Fibroblast of skin of back (primary cell): ENCODE measurements around the gene S1PR2.
"Not testable (repeated sequence)": the region's sequence is repeated elsewhere in the genome, so short reads cannot be mapped to it uniquely, and the experiment has no call there.

Source experiments
- DNase-seq: peaks from one replicate; pipeline ENCODE4 v3.0.0-alpha.2; 2013

The S1PR2 gene

GRCh38 chr19:10223488-10224213 is 7.5 kb downstream of the S1PR2 start:
- DNase-seq = no peak

DNA sequence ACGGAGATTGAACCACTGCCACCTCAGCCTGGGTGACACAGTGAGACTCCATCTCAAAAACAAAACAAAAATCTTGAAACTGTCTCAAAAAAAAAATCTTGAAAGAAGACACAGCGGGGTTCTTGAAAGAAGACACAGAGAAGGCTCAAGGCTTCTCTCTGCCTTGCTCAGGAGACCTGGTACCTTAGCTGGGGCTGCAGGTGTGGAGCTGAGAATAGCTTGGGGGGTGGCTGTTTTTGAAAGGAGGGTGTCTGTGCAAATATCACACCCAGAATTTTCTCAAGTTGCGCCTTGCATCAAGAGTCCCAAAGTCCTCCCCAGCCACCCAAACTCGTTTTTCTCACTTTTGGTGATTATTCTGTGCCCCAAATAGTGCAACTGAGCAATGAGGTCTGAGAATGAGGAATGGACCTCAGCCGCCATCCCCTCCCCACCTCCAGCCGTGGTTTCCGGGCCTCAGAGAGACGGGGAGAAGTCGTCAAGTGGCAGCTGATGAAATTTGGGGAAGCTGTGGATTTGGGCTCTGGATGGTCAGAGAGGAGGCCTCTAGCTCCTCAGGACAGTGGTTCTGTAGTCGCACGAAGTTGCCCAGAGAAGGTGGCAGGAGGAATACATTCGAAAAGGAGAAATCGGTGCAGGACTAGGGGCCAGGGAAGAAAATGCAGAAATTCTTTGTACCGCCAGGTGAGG is 8.8 kb downstream of the S1PR2 start:
- no peak for DNase-seq

- DNase-seq = no peak
Measured at GRCh38 chr19:10220695-10221094, 10.4 kb downstream of the S1PR2 start.

DNA sequence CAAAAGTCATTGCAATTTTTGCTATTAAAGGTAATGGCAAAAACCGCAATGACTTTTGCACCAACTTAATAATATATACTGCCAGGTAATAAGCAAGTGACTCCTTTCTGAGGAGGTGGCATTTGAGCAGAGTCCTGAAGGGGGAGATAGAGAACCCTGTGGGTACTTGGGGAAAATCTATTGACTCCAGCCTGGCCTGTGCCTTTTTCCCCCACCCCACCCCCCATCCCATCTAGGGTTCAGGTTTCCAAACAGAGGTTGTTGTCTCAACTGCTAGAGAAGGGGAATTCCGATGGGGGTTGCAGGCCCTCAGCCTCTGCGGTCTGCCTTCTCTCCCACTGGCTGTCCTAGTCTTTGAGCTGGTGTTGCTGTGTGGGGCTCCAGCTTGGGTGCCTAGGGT is 11.5 kb downstream of the S1PR2 start:
- peak; percentile 48 for DNase-seq

DNA sequence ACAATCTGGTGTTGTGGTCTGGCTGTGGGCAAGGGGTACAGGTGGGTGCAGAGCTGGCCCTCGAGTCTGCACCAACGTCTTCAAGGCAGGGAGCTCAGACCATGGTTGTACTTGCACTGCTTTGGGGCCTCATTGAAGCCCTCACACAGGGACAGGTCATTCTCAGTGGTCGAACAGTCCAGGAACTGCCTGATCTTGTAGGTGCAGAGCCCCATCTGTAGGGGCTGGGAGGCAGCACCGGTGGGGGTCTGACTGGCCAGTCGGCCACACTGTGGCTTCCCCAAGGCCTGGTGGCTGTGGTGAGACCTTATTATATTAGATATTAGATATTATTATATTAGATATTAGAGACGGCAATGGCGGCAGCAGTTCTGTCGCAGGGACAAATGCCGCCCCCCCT is 14.0 kb downstream of the S1PR2 start:
- no peak for DNase-seq

GRCh38 chr19:10214784-10215183 is 16.3 kb downstream of the S1PR2 start:
- peak; percentile 47 for DNase-seq

DNA sequence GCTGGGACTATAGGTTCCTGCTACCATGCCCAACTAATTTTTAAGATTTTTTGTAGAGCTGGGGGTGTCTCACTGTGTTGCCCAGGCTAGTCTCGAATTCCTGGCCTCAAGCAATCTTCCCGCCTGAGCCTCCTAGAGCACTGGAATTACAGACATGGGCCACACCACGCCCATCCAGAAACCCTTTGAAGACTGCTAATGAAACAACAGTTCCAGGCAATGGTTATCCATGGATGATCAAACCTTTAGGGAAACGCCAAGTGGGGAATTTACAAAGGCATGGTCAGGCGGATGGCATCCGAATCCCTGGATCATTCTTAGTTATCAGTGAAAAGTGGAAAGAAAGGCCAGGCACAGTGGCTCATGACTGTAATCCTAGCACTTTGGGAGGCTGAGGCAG is 19.4 kb downstream of the S1PR2 start:
- DNase-seq = no peak

- DNase-seq = no peak
Measured at GRCh38 chr19:10211061-10211460, 20.1 kb downstream of the S1PR2 start.

GRCh38 chr19:10209315-10209714 is 21.8 kb downstream of the S1PR2 start:
- peak; percentile 30 for DNase-seq

DNA sequence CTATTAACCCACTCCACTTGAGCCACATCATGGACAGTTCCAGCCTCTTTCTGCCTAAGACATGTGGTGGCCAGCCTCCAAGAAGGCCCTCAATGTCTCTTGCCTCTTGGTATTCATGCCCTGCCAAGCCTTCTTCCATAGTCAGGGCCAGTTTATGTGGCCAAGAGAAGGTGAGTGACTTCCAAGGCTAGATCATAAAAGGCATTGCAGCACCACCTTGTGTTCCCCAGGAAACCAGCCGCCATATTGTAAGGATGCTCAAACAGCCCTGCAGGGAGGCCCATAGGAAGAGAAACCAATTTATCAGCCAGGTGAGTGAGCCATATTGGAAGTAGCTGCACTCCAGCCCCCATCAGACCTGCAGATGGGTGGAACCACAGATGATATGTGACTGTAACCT is 24.1 kb downstream of the S1PR2 start:
- DNase-seq = no peak

DNA sequence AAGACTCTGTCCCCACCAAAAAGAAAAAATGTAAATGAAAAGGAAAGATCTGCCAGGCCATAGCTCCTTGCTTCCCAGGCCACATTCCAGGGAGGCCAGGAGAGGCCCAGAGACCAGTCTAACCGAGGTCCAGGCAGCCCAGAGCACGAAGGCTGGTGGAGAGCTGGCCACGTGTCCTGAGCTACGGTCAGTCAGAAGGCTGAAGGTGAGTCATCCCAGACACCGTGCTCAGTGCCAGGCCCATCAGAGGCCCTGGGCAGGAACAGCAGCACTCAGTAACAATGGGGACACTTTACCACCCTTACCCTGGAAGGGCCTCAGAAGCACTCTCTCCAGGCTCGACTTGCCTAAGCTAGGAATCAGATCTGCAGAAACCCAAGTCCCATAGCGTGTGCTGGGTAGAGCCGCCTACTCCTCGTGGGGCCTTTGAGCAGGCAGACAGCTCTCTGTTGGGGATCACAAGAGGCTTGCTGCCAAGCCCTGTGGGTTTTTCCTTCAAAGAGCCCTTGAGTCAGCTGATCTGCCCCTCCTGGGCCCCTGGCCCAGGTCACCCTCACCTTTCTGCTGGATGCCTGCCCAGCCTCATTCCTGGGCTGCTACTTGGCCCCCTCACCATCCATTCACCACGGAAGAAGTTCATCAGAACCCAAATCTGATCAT is 24.8 kb downstream of the S1PR2 start:
- no peak for DNase-seq

DNA sequence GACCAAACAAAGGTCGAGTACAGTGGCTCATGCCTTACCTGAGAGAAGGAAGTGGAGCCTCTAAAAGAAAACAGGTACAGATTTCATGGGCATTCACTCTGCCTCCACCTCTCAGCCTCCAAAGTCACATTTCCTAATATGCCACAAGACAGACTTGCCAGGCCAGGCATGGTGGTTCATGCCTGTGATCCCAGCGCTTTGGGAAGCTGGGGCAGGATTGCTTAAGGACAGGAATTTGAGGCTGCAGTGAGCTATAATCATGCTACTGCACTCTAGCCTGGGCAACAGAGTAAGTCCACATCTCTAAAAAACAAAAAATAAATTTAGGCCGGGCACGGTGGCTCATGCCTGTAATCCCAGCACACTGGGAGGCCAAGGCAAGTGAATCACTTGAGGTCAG is 25.5 kb downstream of the S1PR2 start:
- no peak for DNase-seq

DNA sequence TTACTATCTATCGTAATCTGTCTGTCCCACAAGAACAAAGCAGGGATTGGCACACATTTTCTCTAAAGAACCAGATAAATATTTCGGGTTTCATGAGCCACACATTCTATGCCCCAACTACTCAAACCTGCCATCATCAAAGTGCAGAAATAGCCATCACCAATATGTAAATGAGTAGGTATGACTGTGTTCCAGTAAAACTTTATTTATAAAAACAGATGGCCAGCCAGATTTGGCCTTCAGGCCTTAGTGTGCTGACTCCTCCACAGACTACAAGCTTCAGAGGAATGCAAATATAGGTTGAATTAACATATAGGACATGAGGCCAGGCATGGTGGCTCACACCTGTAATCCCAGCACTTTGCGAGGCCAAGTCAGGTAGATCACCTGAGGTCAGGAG is 27.4 kb downstream of the S1PR2 start:
- no peak for DNase-seq

GRCh38 chr19:10201176-10201575 is 30.0 kb downstream of the S1PR2 start:
- DNase-seq = no peak

GRCh38 chr19:10200101-10200500 is 31.0 kb downstream of the S1PR2 start:
- DNase-seq = not testable (repeated sequence)

DNA sequence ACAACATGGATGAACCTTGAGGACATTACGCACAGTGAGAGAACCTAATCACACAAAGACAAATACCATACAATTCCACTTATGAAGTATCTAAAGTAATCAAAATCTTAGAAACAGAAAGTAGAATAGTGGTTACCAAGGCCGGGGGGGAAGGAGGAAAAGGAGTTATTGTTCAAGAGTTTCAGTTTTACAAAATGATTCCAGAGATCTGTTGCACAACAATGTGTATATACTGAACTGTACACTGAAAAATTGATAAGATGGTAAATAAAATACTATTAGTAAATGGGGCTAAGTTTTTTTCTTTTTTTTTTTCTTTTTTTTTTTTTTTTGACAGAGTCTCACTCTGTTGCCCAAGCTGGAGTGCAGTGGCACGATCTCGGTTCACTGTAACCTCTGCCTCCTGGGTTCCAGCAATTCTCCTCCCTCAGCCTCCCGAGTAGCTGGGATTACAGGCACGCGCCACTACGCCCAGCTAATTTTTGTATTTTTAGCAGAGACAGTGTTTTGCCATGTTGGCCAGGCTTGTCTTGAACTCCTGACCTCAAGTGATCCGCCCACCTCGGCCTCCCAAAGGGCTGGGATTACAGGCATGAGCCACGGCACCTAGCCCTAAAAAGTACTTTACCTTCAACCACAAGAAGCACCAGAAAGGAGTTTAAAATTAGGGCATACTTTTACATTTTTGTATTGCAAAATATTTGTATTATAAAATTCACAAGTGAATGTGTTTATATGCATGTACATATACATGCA is 32.1 kb downstream of the S1PR2 start:
- not testable (repeated sequence) for DNase-seq

DNA sequence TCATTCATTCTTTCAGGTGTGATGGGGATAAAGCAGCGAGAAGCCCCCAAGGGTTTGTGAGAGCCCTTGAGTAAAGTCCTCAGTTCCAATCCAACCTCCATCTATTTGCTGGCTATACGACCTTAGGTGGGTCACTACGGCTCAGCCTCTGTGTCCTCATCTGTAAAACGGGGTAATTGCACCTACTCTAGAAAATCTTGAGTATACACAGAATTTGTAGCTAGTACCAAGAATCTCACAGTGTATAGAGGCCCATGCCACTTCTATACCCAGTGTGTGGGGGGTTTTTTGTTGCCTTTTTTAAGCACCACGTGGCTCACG is 36.0 kb downstream of the S1PR2 start:
- no peak for DNase-seq

DNA sequence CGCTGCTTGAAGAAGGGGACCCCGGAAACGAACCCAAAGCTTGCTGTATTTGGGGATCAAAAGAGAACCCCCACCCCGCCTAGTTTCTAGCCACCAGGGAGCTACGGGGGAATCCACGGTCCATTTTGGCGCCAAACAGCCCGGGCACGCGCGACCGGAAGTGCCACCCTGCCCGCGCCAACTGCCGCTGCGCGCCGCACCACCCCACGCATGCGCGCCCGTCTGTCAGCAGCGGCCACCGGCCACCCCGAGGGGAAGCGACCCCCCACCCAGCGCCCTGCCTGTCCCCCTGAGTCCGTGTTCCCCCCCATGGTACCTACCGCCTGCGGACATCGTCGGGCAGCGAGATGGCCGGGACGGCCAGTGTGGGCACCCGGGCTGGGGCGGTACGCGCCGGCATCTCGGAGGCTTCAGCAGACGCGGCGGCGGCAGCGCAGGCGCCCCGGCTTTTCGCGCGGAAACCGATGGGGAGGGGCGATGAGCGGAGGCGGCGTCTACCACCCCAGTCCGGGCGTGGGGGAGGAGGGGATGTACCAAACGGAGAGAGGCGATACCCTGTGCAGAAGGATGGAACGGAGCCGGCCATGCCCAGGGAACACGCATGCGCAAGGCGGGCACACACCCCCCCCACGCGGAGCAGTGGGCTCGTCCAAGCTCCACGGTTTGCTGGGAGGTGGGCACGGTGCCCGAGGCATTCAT is 36.5 kb downstream of the S1PR2 start, which contains the start of gene DNMT1:
TSS of gene DNMT1 (minus strand) at position 454 of the 699 bp plus-strand sequence. CDS start at position 400, 54 bp downstream.
- peak; percentile 96 for DNase-seq

DNA sequence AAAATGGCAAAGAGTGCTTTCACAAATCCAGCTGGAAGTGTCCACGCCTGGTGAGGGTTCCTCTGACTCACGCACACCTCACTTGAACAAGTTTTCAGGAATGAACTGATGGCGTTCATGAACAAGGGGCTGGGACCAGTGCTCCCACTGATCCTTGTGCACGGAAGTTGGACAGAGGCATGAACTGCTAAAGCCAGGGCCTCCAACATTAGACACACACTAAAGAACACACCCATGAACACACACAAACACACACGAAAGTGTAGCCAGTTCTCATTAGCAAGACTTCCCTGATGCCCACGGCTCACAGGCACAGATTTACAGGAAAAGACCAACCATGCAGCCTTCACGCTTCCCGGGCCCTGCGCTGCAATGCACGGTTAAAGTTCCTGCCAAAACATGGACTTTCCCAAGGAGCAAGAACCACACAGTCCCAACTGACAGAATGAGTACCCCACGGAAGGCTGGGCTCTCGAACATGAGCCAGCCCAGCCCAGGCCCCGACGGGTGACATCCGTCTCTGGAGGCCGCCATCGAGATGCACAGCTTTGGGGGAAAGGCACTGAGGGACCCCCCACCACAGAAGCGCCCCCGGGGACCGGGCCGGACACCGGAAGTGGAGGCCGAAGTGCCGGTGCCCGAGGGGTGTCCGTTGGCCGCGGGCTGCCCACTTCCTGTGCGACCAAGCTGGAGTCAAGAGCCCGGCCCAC is 37.2 kb downstream of the S1PR2 start:
- DNase-seq = peak; percentile 65

DNA sequence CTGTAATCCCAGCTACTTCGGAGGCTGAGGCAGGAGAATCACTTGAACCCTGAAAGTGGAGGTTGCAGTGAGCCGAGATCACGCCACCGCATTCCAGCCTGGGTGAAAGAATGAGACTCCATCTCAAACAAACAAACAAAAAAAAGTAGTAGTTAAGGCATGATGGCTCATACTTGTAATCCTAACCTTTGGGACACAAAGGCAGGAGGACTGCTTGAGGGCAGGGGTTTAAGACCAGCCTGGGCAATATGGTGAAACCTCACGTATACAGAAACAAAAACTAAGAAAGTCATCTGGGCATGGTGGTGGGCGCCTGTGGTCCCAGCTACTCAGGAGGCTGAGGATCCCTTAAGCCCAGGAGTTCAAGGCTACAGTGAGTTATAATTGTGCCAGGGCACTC is 38.2 kb downstream of the S1PR2 start:
- DNase-seq = no peak

DNA sequence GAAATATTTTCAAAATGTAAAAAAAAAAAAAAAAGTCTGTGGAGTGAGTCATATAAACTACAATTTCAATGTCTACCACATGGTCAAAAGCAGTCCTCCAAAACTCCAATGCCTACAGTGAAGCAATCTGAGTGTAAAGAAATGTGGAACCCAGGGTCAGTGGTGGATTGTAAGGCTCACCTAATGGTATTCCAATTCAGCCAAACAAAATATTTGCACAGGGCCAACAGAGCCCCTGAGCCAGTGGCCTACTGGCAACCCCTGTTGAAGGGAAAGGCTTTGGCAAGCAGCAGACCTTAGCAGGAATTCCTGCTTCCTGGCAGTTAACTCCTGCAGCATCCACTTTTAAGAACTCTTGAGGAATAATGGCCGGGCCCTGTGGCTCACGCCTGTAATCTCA is 39.8 kb downstream of the S1PR2 start:
- DNase-seq = peak; percentile 62

DNA sequence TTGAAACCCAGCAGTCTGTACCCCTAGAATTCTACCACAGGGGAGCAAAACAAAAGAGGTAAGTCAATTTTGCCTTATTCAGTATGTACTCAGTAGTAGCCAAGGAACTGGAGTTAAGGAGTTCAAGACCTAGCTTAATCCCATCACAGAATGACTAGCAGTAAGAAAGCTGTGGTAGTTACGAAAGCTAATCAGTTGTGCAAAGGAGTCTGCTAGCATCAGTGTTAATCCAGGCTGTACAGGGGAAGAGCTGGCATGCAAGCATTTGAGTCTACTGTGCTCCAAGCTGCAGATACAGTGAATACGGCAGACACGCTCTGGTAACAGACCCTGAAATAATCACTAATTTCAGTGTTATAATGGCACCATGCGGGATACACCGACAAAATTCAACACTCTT is 41.1 kb downstream of the S1PR2 start:
- DNase-seq = no peak
